Measurements from ENCODE around the gene MAGED2. TPM values are rescaled to one million over a fixed set of nuclear protein-coding genes. Genes with fewer than 3 reads are reported as not detected.
"Not testable (repeated sequence)": the region's sequence is repeated elsewhere in the genome, so short reads cannot be mapped to it uniquely, and the experiment has no call there.

The MAGED2 gene
- 213 TPM for total RNA-seq

DNA sequence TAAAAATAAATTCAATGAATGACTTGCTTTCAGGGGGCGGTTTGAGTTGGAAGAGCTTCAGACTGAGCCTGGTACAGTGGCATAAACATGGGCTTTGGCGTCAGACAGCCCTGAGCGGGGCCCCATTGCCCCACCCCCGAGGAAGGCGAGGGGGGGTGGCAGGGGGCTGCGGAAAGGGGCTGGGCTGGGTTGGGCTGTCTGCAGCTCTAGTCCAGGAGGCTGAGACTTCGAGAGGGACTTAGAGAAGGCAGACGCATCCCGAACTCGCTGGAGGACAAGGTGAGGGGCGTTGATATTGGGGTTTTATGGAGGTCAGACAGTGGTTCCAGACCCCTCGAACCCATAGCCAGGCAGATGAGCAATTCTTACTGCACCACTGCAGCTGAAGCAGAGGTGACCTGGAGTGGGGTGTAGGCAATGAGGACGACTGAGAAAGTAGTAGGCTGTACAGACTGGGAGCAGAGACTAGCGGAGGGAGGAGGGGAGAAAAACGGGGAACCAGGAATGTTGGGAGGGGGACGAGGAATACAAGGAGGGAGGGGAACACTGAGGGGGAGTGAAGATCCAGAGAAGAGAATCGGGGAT, at the start of gene MAGED2:
Gene MAGED2, plus strand, starts transcription at position 222 of the 585 bp plus-strand sequence. CDS start 1,587 bp downstream, outside the sequence.
- peak; percentile 24 for DNase-seq

DNA sequence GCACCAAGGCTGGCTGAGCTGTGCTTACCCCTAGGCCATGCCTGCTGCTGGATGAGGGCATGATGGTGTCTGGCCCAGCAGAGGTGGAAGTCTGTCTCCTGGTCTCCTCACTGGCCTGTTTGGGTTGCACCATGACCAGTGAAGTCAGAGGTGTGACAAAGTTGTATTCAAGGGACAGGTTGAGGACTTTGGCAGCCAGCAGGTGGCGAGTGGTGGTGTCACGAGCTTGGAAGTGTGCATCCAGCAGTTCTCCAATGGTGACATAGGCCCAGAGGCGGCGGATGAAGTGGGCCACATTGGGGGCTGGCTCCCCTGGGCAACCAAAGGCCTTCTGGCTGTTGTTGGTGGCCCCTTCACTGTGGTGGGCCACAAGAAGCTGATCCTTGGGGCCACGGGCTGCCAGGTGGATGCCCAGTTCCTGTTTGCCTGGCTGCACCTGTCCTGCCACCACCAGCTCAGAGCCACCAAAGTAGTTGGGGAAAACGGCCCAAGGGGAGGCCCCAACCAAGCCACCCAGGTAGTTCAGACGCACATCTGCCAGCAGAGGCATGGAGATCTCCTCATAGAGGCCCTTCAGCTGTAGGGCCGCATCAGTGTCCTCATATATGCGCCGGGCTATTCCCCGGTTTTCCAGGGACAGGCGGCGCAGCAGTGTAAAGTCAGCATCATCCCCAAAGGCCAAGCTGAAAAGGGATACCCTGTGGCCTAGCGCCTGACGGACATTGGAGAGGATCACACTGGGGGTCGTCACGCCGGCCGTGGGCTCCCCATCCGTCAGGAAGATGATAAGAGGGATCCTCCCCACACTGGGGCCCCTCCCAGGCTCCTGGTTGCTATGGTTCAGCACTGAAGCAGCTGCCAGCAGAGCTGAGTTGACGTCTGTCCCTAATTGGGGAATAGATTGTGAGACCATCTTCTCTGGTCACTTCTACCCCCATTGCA, 49.2 kb upstream of the MAGED2 start:
- DNase-seq: no peak

GRCh38 chrX:54774391-54775094, 33.0 kb upstream of the MAGED2 start:
- not testable (repeated sequence) for DNase-seq

GRCh38 chrX:54776061-54776460, 31.5 kb upstream of the MAGED2 start:
- DNase-seq: no peak

DNA sequence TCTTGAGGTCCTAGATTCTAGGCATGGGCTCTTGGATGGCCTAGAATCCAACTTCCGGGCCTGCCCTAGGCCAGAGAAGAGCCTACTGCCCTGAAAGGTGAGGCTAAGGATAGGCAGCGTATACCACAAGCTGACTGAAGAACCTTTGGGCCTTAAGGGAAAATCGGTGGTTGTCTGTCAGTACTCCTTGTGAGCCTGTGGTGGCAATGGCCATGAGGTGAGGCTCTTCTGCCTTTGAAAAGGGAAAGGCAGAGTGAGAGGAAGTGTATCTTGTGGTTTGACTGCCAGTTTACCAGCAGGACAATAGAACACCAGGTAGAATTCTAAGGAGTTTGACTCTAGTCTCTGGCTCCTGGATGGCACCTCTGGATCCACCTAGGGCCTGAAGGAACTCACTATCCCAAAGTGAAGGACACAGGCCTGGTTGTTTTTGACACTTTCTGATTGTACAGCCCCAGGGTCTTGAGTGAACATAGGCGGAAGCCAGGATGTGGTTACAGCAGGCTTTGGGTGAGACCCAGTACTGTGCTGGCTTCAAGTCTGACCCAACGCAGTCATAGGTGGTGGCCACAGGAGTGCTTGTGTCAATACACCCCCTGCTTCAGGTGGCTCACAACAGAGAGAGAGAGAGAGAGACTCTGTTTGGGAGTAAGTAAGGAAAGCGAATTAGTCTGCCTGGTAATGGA, 30.4 kb upstream of the MAGED2 start:
- no peak for DNase-seq

DNA sequence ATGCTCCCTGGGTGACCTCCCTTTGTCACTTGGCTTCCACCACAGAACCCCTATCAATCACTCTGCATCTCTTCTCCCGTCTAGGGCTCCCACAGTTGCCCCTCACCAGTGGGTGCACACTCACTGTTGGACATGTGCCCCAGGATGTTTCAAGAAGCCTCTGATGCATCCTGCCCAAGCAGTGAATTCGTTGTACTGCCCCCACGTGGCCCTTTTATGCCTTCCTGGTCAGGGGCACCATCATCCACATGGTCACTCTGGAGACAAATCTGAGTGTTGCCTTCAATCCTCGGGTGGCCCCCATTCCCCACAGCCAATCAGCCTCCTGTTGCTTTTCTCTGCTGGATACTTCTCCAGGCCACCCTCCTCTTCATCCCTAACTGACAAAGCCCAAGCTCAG, 21.6 kb upstream of the MAGED2 start:
- no peak for DNase-seq

GRCh38 chrX:54786967-54787366, 20.6 kb upstream of the MAGED2 start:
- no peak for DNase-seq

DNA sequence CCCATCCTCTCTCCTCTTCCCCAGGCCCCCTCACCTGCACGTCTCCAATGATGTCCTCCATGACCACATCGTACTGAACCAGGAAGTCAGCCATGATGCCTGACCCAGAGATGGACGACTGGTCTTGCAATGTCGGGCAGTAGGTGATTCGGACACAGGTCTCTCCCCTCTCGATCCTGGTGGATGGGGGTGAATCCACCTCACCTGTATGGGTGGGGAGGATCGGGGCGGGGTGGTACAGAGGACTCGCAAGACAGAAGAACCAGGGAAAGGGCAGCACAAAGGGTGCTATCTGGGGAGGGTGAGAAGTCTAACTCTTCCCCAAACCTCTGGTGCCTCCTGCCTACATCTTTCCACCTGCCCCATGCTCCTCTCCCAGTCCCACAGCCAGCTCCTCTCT, 19.1 kb upstream of the MAGED2 start:
- DNase-seq: no peak

DNA sequence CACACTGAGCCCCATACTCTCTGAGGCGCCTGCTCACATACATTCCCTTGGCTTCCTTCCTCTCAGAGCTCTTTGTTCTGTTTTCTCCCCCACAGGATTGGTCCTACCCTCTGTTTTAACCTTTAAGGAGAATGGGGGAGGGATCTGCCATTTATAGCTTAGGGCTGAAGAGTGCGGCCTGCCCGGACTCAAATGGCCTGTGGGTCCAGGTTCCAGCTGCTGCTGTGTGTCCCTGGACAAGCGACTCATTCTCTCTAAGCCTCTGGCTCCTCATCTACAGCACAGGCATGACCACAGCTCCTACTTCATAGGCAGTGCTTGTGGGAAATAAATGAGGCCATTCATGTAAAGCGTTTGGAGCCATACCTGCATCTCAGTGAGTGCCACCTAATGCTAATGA, 18.1 kb upstream of the MAGED2 start:
- not testable (repeated sequence) for DNase-seq

GRCh38 chrX:54794028-54794427, 13.5 kb upstream of the MAGED2 start:
- DNase-seq: no peak

- no peak for DNase-seq
Observed at GRCh38 chrX:54794795-54795194, 12.8 kb upstream of the MAGED2 start.

DNA sequence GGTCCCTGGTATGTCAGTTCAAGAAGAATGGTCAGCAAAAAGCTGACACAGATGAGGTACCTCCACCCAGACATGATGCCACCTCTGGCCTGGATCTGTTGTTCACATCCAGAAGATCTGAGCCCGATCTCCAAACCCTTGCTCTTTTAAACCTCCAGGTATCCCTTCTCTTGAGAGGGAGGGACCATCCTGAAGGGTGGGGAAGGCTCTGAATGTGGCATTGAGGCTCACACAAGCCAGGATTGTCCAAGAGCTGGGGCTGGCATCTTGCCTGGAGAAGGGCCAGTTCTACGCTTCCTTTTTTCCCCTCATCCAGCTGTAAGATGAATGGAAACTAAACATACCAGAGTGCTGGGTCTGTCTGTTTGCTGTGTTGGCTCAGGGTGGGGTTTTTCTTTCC, 9.4 kb upstream of the MAGED2 start, which contains the start of gene ITIH6:
Gene ITIH6, minus strand, starts transcription at position 119 of the 400 bp plus-strand sequence. Its CDS starts 45 bp downstream, at position 74.
- DNase-seq: no peak

DNA sequence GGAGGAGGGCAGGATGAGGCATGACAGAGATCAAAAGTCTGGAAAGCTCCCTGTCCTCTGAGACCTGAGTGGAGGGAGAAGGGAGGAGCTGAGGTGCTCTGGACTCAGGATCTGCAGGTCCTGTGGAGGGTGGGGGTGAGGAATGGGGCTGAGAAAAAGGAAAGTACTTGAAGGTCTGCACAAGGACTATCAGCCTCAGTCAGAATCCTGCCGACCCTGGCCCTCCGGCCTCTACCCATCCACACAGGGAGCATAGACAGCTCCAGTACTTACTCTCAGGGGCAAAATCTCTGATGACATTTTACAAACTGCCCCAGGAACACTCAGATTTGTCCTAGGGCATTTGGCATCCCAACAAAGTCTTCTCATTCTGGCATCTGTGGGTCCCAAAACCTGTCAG, 8.5 kb upstream of the MAGED2 start:
- DNase-seq: no peak

- DNase-seq: peak; percentile 55
Observed at GRCh38 chrX:54808109-54808604, 612 bp downstream of the MAGED2 start.

DNA sequence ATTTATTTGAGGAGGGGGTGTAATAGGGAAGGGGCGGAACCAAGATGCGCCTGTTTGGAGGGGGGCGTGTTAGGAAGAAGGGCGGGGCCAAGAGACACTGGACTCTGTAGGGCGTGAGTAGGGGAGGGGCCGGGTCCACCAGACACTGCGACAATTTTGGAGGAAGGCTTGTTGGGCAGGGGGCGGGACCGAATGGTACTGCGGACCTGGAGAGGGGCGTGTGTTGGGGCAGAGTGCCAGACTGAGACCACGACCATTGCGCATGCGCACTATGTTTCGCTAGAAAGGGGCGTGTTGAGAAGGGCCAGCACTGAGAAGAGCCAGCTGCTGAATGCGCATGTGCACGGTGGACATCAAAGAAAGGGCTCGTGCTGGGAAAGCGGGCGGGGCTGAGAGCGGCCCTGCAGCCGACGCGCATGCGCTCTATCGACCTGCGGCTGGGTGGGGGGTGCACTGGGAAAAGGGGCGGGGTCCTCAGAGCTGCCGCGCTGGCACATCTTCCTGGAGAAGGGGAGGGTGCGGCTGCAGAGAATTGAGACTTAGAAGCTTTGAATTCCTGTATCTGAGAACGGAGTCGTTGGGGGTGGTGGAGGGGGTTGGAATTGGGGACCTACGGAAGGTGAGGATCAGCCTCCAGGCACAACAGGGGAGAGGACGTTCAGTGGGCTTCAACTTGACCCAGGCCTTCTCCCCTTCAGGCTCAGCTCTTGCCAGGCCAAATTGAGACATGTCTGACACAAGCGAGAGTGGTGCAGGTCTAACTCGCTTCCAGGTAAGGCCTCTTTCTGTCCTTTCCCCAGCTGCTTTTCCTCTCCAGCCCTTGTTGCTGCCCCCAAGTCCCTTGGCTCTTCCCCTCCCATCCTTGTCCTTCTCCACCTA, 1.3 kb downstream of the MAGED2 start:
- peak; percentile 83 for DNase-seq

DNA sequence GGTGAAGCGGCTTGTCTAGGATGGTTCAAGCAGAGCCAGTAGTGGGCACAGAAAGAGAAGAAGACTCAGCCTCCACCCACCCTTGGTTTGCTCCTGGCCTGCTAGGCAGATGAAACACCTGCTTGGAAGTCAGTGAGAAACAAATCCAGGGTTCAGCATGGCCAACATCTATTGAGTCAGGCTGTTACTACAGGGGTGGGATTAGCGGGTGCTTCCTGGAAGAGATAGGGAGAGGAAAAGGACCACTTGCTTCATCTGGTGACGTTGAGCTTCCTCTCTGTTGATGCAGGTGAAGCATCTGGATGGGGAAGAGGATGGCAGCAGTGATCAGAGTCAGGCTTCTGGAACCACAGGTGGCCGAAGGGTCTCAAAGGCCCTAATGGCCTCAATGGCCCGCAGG, 3.0 kb downstream of the MAGED2 start:
- DNase-seq: no peak

DNA sequence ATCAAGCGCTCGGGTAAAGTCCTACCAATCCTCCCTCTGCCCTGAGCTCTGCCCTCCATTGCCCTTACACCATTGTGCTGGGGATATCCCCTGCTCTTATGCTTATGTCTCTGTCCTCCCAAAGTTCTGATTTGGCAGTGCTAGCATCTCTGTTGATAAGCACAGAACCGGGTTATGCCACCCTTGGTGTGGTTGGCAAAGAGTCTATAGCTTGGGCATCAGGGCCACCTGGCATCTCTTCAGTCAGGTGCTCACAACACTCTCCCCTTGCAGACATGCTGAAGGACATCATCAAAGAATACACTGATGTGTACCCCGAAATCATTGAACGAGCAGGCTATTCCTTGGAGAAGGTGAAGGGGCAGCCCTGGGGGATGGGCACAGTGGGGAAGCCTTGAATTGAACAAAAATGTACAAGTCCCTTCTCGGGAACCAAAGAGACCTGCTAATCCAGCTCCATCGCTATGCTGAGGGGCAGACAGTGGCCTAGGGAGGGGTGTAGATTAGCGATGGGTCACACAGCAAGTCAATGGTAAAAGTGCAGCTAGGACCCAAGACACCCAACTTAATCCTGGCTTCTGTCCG, 3.8 kb downstream of the MAGED2 start:
- no peak for DNase-seq

DNA sequence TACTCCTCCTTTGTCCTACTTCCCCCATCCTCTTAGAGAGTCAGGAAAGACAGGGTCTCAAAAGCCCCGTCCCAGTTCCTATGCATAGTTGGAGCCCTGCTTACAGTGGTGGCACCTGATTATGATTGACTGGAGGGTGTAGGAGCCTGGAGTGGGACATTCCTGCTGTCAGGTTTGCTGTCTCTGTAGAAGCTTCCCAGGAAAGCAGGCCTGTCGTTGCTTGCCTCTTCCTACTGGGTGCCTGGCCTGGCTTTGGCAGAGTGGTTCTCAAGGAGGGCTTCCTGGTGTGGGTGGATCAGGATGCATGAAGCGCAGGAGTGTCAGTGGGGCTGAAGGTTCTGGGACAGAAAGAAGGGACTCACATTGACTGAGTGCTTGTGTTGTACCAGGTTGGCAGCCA, 4.8 kb downstream of the MAGED2 start:
- DNase-seq: no peak

DNA sequence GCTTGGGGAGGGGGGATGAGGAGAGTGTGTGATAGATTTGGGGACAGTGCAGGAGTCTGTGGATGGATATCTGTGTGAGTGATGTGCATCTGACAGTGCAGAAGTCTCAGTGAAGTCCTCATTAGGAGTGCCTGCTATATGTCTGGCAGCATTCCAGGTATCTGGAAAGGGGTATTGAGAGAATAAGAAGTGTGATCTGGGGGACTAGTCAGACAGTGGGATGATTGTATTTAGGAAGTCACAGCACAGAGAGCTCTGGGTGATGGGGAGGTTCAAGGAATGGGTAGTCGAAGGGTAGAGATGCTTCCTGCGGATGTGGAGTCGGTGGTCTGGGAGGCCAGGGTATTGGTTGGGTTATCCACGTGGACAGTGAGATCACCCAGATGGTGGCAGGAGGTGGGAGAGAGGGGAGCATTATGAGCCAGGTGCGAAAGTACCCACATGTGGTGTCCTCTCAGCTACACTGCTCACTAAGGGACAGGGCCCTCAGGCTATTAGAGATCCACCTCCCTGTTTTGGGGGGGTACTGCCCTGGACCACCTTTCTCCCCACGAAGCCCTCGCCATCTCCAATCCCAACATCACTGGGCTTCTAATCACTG, 9.8 kb downstream of the MAGED2 start:
- DNase-seq: no peak

DNA sequence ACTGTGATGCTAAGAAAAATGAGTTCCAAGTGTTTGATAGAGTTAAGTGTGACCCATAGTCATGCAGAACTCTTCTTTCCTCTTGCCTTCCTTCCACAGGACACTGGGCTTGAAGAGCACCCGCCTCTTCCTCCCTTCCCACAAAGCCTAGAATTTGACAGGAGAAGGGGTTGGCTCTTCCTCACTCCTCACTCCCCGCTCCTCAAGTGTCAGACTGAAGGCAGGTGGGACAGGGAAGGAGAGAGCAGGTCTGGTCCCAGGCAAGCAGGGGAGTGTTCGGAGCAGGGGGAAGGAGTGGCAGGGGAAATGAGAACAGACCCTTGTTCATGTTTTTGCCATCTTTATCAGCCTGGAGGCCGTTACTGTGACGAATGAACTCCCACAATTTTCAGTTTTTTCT, 10.7 kb downstream of the MAGED2 start:
- DNase-seq: no peak
